PC-3 (cell line): Measurements from ENCODE around the gene ISM1. TPM values are rescaled to one million over a fixed set of nuclear protein-coding genes. Genes with fewer than 3 reads are reported as not detected.

Experiments
- ATAC-seq: fragments of 200-7000 bp; cut with Tn5 transposase; 2 replicates; pipeline ENCODE4 v1.9.1; 2020; ENCODE audit warnings: mild to moderate bottlenecking, moderate library complexity
- Bru-seq: library from RNA; stranded (reverse); fragments of 400-500 nt; gene quantifications from one replicate; lab custom pipeline; 2021; lab: Mats Ljungman, UMichigan
- BruChase-seq, 2 experiments: library from RNA; stranded (reverse); fragments of 400-500 nt; gene quantifications; one replicate each; lab custom pipeline; 2021; lab: Mats Ljungman, UMichigan
- BruUV-seq: library from RNA; stranded (reverse); fragments of 400-500 nt; replicated peaks from 2 replicates; lab custom pipeline; 2021; lab: Mats Ljungman, UMichigan
- CTCF ChIA-PET: fragments of 300-600 bp; sonication (Branson Sonifier 250); formaldehyde crosslinking; loops from one replicate; lab custom pipeline; 2022; ENCODE audit warnings: antibody characterized with exemption; lab: Charles Lee
- POLR2A ChIA-PET: fragments of 300-600 bp; sonication (Branson Sonifier 250); formaldehyde crosslinking; loops from one replicate; lab custom pipeline; 2022; ENCODE audit warnings: antibody characterized with exemption; ENCODE audit not compliant: unreplicated experiment; lab: Charles Lee
- DNase-seq: peaks from one replicate; pipeline ENCODE4 v3.0.0-alpha.2; 2015
- H2AFZ ChIP-seq: fragments of 300-600 bp; sonication (generic); 2 replicates; pipeline ENCODE4 v1.6.0; 2016; ENCODE audit warnings: antibody characterized with exemption, low read length
- H3F3A ChIP-seq: fragments of 300-600 bp; sonication (generic); one replicate; pipeline ENCODE4 v1.6.0; 2017; ENCODE audit warnings: antibody characterized with exemption, low read length, control low read depth, mild to moderate bottlenecking; ENCODE audit not compliant: unreplicated experiment
- H3K27ac ChIP-seq: fragments of 300-600 bp; sonication (generic); 2 replicates; pipeline ENCODE4 v1.5.1; 2016; ENCODE audit warnings: mild to moderate bottlenecking, low read length
- H3K27me3 ChIP-seq: fragments of 300-600 bp; sonication (generic); 2 replicates; pipeline ENCODE4 v1.6.1; 2016; ENCODE audit warnings: low read length, mixed read lengths
- H3K36me3 ChIP-seq: fragments of 300-600 bp; sonication (generic); 2 replicates; pipeline ENCODE4 v1.6.1; 2016; ENCODE audit warnings: low read depth, mixed run types, low read length, mixed read lengths
- H3K4me1 ChIP-seq: fragments of 300-600 bp; sonication (generic); 2 replicates; pipeline ENCODE4 v1.5.1; 2016; ENCODE audit warnings: low read length; ENCODE audit not compliant: insufficient read depth
- H3K4me2 ChIP-seq: fragments of 300-600 bp; sonication (generic); 2 replicates; pipeline ENCODE4 v1.6.0; 2016; ENCODE audit warnings: low read length
- H3K4me3 ChIP-seq: fragments of 300-600 bp; sonication (generic); 2 replicates; pipeline ENCODE4 v1.5.1; 2016; ENCODE audit warnings: mild to moderate bottlenecking, low read length, mixed read lengths
- H3K79me2 ChIP-seq: fragments of 300-600 bp; sonication (generic); 2 replicates; pipeline ENCODE4 v1.6.1; 2017; ENCODE audit warnings: low read length, mixed read lengths
- H3K9ac ChIP-seq: fragments of 300-600 bp; sonication (generic); 2 replicates; pipeline ENCODE4 v1.6.0; 2016; ENCODE audit warnings: mild to moderate bottlenecking, low read length
- H3K9me2 ChIP-seq: fragments of 300-600 bp; sonication (generic); replicated peaks from 2 replicates; pipeline ENCODE4 v1.6.1; 2016; ENCODE audit warnings: mixed run types, low read length, mixed read lengths
- H3K9me3 ChIP-seq: fragments of 300-600 bp; sonication (generic); 2 replicates; pipeline ENCODE4 v1.6.1; 2016; ENCODE audit warnings: low read length, mixed read lengths
- H4K20me1 ChIP-seq: fragments of 300-600 bp; sonication (generic); 2 replicates; pipeline ENCODE4 v1.6.1; 2016; ENCODE audit warnings: low read length, mixed read lengths
- EZH2 ChIP-seq: fragments of 300-600 bp; sonication (generic); IDR thresholded peaks from one replicate; pipeline ENCODE4 v1.6.1; 2017; ENCODE audit warnings: antibody characterized with exemption, mild to moderate bottlenecking, low read length; ENCODE audit not compliant: unreplicated experiment
- EZH2phosphoT487 ChIP-seq: fragments of 300-600 bp; sonication (generic); IDR thresholded peaks from 2 replicates; pipeline ENCODE4 v1.6.1; 2018; ENCODE audit warnings: mild to moderate bottlenecking, antibody characterized with exemption, low read length, borderline replicate concordance
- intact Hi-C: fragments of 100-400 bp; cut with micrococcal nuclease; formaldehyde crosslinking; loops from 2 replicates; pipeline ENCODE4 v1.9.0; 2023
- long read RNA-seq: library from polyadenylated mRNA; unstranded; transcript quantifications from one replicate; pipeline ENCODE4 v2.0.0, GENCODE V29; 2021; ENCODE audit not compliant: unreplicated experiment
- total RNA-seq: library from RNA; depleted of rRNA; stranded (reverse); fragments of >200 nt; gene quantifications from 2 replicates; pipeline ENCODE4 v1.2.3, GENCODE V29; 2014; rRNA removed
- TF ChIP-seq, protein P1 (sequence below): fragments of 300-600 bp; sonication (generic); conservative IDR thresholded peaks from 2 replicates; pipeline ENCODE4 v1.5.1; 2017; ENCODE audit warnings: antibody characterized with exemption, low read depth, mild to moderate bottlenecking, low read length

Gene ISM1
- total RNA-seq (not detected in 2 replicates), Bru-seq, nascent RNA (percentile 10 among the genes with signal in this experiment), BruChase-seq, experiment 1, labeled RNA remaining after a 6-hour chase (percentile 15 among the genes with signal in this experiment), BruChase-seq, experiment 2, labeled RNA remaining after a 2-hour chase (percentile 29 among the genes with signal in this experiment)
- long read RNA-seq, result 0 reads

- no peak within 1 kb of the TSS for H3K27ac ChIP-seq
- ATAC-seq, result peak; percentile 45
- H3K79me2 ChIP-seq, result no peaks in the 10 kb centered on the region
- peaks cover 12% of the 10 kb centered on the region; the same call in 1 of the 2 replicates for H3K4me1 ChIP-seq
- no peaks in the 10 kb centered on the region for H3K9me3 ChIP-seq
- H3K27me3 ChIP-seq, result peaks cover 78% of the 10 kb centered on the region
- H4K20me1 ChIP-seq, result no peaks in the 10 kb centered on the region
- peak within 1 kb of the TSS; percentile 89 for H2AFZ ChIP-seq
- POLR2A ChIA-PET, result no interaction called here
- no TSS peak for BruUV-seq
- CTCF ChIA-PET, result no interaction called here
- H3K9ac ChIP-seq, result no peak within 1 kb of the TSS
- intact Hi-C loops, result no loop called here
- H3K36me3 ChIP-seq, result no peaks in the 10 kb centered on the region
- no peaks in the 10 kb centered on the region for H3K9me2 ChIP-seq
- no peaks in the 10 kb centered on the region for H3F3A ChIP-seq
- TF ChIP-seq EZH2 (no peak), EZH2phosphoT487 (peak; percentile 23; the same call in 1 of the 2 replicates)
- H3K4me3 ChIP-seq, result peak within 1 kb of the TSS; percentile 64
- peak within 1 kb of the TSS; percentile 89 for H3K4me2 ChIP-seq
- no peak for DNase-seq
Observed at GRCh38 chr20:13220904-13221297, at the start of gene ISM1. Gene ISM1 (plus strand): TSS chr20:13221274. CDS start chr20:13221777, 503 bp downstream.

- BruUV-seq, result no TSS peak
- Histone ChIP-seq H3K9me3 (no peaks in the 10 kb centered on the region), H3K9me2 (no peaks in the 10 kb centered on the region), H3K9ac (no peak overlapping the region), H3K79me2 (no peaks in the 10 kb centered on the region), H2AFZ (no peak overlapping the region), H3K4me1 (no peaks in the 10 kb centered on the region), H4K20me1 (no peaks in the 10 kb centered on the region), H3K27me3 (peaks cover 16% of the 10 kb centered on the region; the same call in 1 of the 2 replicates), H3K36me3 (no peaks in the 10 kb centered on the region), H3K4me2 (no peak overlapping the region), H3F3A (no peaks in the 10 kb centered on the region), H3K4me3 (no peak overlapping the region), H3K27ac (no peak overlapping the region)
- DNase-seq (peak; percentile 49), ATAC-seq (no peak)
- intact Hi-C loops, result no loop called here
- POLR2A ChIA-PET, result no interaction called here
- TF ChIP-seq EZH2phosphoT487 (no peak), EZH2 (no peak)
- TF ChIP-seq, protein P1, sequence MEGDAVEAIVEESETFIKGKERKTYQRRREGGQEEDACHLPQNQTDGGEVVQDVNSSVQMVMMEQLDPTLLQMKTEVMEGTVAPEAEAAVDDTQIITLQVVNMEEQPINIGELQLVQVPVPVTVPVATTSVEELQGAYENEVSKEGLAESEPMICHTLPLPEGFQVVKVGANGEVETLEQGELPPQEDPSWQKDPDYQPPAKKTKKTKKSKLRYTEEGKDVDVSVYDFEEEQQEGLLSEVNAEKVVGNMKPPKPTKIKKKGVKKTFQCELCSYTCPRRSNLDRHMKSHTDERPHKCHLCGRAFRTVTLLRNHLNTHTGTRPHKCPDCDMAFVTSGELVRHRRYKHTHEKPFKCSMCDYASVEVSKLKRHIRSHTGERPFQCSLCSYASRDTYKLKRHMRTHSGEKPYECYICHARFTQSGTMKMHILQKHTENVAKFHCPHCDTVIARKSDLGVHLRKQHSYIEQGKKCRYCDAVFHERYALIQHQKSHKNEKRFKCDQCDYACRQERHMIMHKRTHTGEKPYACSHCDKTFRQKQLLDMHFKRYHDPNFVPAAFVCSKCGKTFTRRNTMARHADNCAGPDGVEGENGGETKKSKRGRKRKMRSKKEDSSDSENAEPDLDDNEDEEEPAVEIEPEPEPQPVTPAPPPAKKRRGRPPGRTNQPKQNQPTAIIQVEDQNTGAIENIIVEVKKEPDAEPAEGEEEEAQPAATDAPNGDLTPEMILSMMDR, result no peak
- CTCF ChIA-PET, result no interaction called here
Observed at GRCh38 chr20:13173201-13173600, 47.9 kb upstream of the ISM1 start.

GRCh38 chr20:13174402-13174801, 46.7 kb upstream of the ISM1 start:
- ATAC-seq, result no peak

More at GRCh38 chr20:13174402-13174801, 46.7 kb upstream of the ISM1 start:
- no TSS peak for BruUV-seq
- no peak overlapping the region for H3K4me2 ChIP-seq
- CTCF ChIA-PET, result no interaction called here
- no peak overlapping the region for H3K27ac ChIP-seq
- POLR2A ChIA-PET, result no interaction called here
- H3K9me2 ChIP-seq, result no peaks in the 10 kb centered on the region
- intact Hi-C loops, result no loop called here
- no peak for DNase-seq
- no peaks in the 10 kb centered on the region for H3K36me3 ChIP-seq
- H3K79me2 ChIP-seq, result no peaks in the 10 kb centered on the region
- no peaks in the 10 kb centered on the region for H3K4me1 ChIP-seq
- no peak overlapping the region for H3K4me3 ChIP-seq
- no peaks in the 10 kb centered on the region for H3F3A ChIP-seq
- H3K9me3 ChIP-seq, result no peaks in the 10 kb centered on the region
- H4K20me1 ChIP-seq, result no peaks in the 10 kb centered on the region
- H2AFZ ChIP-seq, result no peak overlapping the region
- H3K9ac ChIP-seq, result no peak overlapping the region
- H3K27me3 ChIP-seq, result peaks cover 26% of the 10 kb centered on the region; the same call in 1 of the 2 replicates
- TF ChIP-seq EZH2, result no peak
